NB4 (cell line): Measurements from ENCODE around the gene FAM171A1.

Source experiments
- DNase-seq: peaks from one replicate; pipeline ENCODE4 v3.0.0; 2010; ENCODE audit warnings: low read depth
- H3K4me3 ChIP-seq: one replicate; pipeline ENCODE4 v1.5.1; 2011; ENCODE audit warnings: mild to moderate bottlenecking, low read depth, low read length, moderate library complexity
- MYC ChIP-seq: IDR thresholded peaks from 2 replicates; pipeline ENCODE4 v1.6.1; 2011; ENCODE audit warnings: low read depth, low read length
- POLR2A ChIP-seq: IDR thresholded peaks from 2 replicates; pipeline ENCODE4 v1.6.1; 2011; ENCODE audit warnings: mild to moderate bottlenecking; ENCODE audit not compliant: insufficient read length; ENCODE audit errors: extremely low read depth
- TF ChIP-seq, protein P1 (sequence below): IDR thresholded peaks from one replicate; pipeline ENCODE4 v1.5.1; 2012; ENCODE audit warnings: low read depth, low read length
- TF ChIP-seq, protein P2 (sequence below): IDR thresholded peaks from 2 replicates; pipeline ENCODE4 v1.6.1; 2011; ENCODE audit warnings: low read depth, low read length

The FAM171A1 gene

DNA sequence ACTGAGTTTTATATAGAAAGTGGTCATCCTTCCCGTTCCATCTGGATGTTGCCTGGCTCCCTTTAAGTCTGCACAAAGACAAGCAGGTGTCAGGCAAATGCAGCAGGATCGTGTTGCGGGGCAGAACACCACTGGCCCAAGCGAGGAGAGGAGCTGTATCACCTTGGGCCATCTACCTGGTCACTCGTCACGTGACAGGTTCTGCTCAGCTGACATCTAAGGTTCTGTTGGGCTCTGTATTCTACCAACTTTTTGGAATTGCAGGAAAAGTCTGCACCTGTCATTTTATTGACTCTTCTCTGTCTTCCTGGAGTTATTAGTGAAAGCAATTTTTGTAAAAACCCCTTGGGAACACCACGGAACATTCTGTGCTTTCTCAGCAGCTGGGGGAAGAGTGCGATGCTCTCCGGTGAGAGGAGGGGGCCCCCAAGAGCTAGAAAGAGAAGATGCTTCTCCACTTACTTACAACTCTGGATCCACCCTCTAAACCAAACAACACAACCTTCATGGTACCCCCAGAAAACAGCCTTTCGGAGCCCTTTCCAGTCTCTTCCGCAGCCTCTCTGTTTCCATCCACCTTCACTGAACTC is 119.2 kb downstream of the FAM171A1 start:
- H3K4me3 ChIP-seq, result no peak overlapping the region
- no peak for TF ChIP-seq POLR2A
- TF ChIP-seq, protein P1, sequence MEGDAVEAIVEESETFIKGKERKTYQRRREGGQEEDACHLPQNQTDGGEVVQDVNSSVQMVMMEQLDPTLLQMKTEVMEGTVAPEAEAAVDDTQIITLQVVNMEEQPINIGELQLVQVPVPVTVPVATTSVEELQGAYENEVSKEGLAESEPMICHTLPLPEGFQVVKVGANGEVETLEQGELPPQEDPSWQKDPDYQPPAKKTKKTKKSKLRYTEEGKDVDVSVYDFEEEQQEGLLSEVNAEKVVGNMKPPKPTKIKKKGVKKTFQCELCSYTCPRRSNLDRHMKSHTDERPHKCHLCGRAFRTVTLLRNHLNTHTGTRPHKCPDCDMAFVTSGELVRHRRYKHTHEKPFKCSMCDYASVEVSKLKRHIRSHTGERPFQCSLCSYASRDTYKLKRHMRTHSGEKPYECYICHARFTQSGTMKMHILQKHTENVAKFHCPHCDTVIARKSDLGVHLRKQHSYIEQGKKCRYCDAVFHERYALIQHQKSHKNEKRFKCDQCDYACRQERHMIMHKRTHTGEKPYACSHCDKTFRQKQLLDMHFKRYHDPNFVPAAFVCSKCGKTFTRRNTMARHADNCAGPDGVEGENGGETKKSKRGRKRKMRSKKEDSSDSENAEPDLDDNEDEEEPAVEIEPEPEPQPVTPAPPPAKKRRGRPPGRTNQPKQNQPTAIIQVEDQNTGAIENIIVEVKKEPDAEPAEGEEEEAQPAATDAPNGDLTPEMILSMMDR, result no peak
- TF ChIP-seq, protein P2, sequence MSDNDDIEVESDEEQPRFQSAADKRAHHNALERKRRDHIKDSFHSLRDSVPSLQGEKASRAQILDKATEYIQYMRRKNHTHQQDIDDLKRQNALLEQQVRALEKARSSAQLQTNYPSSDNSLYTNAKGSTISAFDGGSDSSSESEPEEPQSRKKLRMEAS, result no peak
- TF ChIP-seq MYC, result no peak
- DNase-seq, result no peak

DNA sequence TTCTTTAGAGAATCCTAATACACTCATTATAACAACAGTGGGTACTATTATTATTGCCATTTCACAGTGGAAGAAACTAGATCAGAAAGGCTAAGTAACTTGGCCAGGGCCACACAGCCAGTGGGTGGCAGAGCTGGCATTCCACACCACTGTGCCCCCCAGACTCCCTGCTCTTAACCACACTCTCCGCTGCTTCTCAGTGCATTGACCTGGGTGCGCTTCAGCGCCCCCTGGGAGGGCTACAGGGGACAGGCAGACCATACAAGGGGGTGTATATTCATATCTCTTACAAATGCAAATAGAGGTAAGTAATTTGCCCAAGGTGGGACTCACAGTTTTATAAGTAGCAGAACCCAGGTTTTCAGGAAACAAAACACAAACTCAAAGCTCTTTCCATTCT is 125.6 kb downstream of the FAM171A1 start:
- H3K4me3 ChIP-seq, result no peak overlapping the region
- TF ChIP-seq, protein P2, result no peak
- TF ChIP-seq, protein P1, result peak; percentile 40
- peak; percentile 33 for DNase-seq

DNA sequence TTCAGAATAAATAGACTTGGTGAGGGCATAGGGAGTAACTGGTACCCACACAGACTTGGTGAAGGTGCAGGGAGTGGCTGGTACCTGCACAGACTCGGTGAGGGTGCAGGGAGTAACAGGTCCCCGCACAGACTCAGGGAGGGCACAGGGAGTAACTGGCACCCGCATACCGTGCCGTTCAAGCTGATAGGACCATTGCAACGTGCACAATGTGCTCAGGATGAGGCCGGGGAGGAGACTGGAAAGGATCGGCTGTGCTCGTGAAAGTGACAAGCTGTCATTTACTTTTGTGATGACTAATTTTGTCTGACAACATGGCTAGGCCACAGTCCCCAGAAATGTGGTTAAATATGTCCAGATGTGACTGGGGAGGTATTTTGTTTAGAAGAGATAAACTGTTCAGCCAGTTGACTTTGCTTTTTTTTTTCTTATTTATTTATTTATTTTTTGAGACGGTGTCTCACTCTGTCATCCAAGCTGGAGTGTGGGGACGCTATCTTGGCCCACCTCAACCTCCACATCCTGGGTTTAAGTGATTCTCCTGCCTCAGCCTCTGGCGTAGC is 126.4 kb downstream of the FAM171A1 start:
- no peak overlapping the region for H3K4me3 ChIP-seq
- peak; percentile 4 for DNase-seq
- TF ChIP-seq POLR2A (no peak), MYC (no peak)
- TF ChIP-seq, protein P1, result no peak
- TF ChIP-seq, protein P2, result no peak

DNA sequence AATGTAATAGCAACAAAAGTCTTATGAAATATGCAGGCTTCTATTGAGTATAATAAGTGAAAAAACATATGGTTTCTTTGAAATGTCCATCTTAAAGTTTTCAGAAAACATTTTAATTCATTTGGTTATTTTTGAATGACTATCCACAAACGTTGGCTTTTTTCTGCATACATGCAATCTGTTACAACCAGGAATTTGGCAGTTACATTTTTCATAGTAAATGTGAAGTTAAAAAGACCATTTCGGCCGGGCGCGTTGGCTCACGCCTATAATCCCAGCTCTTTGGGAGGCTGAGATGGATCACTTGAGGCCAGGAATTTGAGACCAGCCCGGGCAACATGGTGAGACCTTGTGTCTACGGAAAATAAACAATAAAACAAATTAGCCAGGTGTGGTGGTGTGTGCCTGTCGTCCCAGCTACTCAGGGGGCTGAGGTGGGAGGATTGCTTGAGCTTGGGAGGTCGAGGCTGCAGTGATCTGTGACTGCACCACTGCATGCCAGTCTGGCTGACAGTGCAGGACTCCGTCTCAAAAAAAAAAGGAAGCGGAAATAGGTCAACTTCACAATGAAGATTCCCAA is 128.7 kb downstream of the FAM171A1 start:
- TF ChIP-seq, protein P1, result no peak
- no peak for TF ChIP-seq POLR2A
- DNase-seq, result no peak

DNA sequence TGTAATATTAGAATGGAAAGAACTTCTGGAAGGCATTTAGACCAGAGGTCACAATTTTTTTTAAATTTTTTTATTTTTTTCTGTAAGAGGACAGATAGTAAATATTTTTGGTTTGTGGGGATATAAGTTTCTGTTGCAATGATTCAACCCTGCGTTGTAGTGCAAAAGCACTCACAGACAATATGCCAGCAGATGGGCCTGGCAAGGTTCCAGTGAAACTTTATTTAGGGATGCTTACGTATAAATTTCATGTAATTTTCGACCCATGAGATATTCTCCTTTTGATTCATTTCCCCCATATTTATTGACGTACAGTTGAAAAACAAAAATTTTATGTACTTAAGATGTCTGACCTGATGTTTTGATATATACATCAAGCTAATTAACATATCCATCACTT is 129.8 kb downstream of the FAM171A1 start:
- no peak overlapping the region for H3K4me3 ChIP-seq
- DNase-seq, result no peak
- TF ChIP-seq, protein P1, result no peak
- TF ChIP-seq, protein P2, result no peak
- no peak for TF ChIP-seq POLR2A
- TF ChIP-seq MYC, result no peak

More for the DNA sequence above, 128.7 kb downstream of the FAM171A1 start:
- H3K4me3 ChIP-seq, result no peak overlapping the region
